Measurements from ENCODE around the gene CXXC5.
"Not testable (repeated sequence)": the region's sequence is repeated elsewhere in the genome, so short reads cannot be mapped to it uniquely, and the experiment has no call there.

- TF ChIP-seq CTCF (conservative IDR thresholded peaks at IDR 0.05 in 1 of 2, IDR thresholded peaks at IDR 0.05 in 1 of 2; ENCODE audit: low read depth in 1 of 2, low read length in 2 of 2); EZH2 (IDR thresholded peaks at IDR 0.05; ENCODE audit: low read length, missing control alignments): not testable (repeated sequence)
Measured at GRCh38 chr5:139727615-139728014, 79.5 kb downstream of the CXXC5 start.
